HEK293 (cell line): ENCODE measurements around the gene SORL1.
A peak's percentile ranks its signal among the peaks of the same experiment; 100 is the strongest.
"Not testable (repeated sequence)": the region's sequence is repeated elsewhere in the genome, so short reads cannot be mapped to it uniquely, and the experiment has no call there.

ENCODE experiments used
- CTCF ChIA-PET: fragments of 350-600 bp; formaldehyde crosslinking; extraction: SDS; loops from one replicate; lab custom pipeline; 2021; ENCODE audit warnings: antibody characterized with exemption; lab: Yijun Ruan, JAX
- POLR2A ChIA-PET: fragments of 300-600 bp; formaldehyde crosslinking; extraction: SDS; loops from one replicate; lab custom pipeline; 2020; ENCODE audit warnings: antibody characterized with exemption, inconsistent platforms; lab: Yijun Ruan, JAX
- H3K27ac ChIP-seq: fragments of 200-500 bp; sonication (Bioruptor generic); 2 replicates; pipeline ENCODE4 v1.5.1; 2014; ENCODE audit warnings: low read depth, low read length, control low read depth, inconsistent platforms; ENCODE audit errors: extremely low read depth
- H3K36me3 ChIP-seq, 2 experiments: fragments of 200-500 bp in 1 of 2; sonication (Bioruptor generic) in 1 of 2; 1 replicate in 1 of 2; 2 replicates in 1 of 2; pipeline ENCODE4 v1.5.1; 2014 to 2017; ENCODE audit warnings: inconsistent platforms in 2 of 2, low read length in 2 of 2; ENCODE audit not compliant: control insufficient read depth in 2 of 2, insufficient read depth in 1 of 2
- H3K4me1 ChIP-seq: fragments of 200-500 bp; sonication (Bioruptor generic); 2 replicates; pipeline ENCODE4 v1.5.1; 2014; ENCODE audit warnings: mild to moderate bottlenecking, low read length, inconsistent platforms; ENCODE audit not compliant: control insufficient read depth, insufficient read depth
- H3K4me3 ChIP-seq: 2 replicates; pipeline ENCODE4 v1.5.1; 2011; ENCODE audit warnings: low read depth, mild to moderate bottlenecking, control low read depth, low read length, moderate library complexity
- H3K9me3 ChIP-seq: fragments of 200-500 bp; sonication (Bioruptor generic); 2 replicates; pipeline ENCODE4 v1.5.1; 2014; ENCODE audit warnings: low read depth, low read length, inconsistent platforms; ENCODE audit not compliant: control insufficient read depth, insufficient read depth
- FEZF1 ChIP-seq: fragments of 450-650 bp; formaldehyde crosslinking; IDR thresholded peaks from 2 replicates; pipeline ENCODE4 v1.5.1; 2016; ENCODE audit warnings: missing biosample characterization, missing genetic modification characterization
- GLIS1 ChIP-seq: fragments of 450-650 bp; formaldehyde crosslinking; IDR thresholded peaks from 2 replicates; pipeline ENCODE4 v1.5.1; 2016; ENCODE audit warnings: missing biosample characterization, missing genetic modification characterization
- WT1 ChIP-seq: fragments of 450-650 bp; formaldehyde crosslinking; IDR thresholded peaks from 2 replicates; pipeline ENCODE4 v1.5.1; 2016; ENCODE audit warnings: missing biosample characterization, missing genetic modification characterization
- ZIC2 ChIP-seq: fragments of 450-650 bp; formaldehyde crosslinking; IDR thresholded peaks from 2 replicates; pipeline ENCODE4 v1.5.1; 2016; ENCODE audit warnings: missing biosample characterization, missing genetic modification characterization
- ZNF16 ChIP-seq: fragments of 450-650 bp; formaldehyde crosslinking; IDR thresholded peaks from 2 replicates; pipeline ENCODE4 v1.5.1; 2016; ENCODE audit warnings: low read depth, missing biosample characterization, missing genetic modification characterization
- ZNF292 ChIP-seq: fragments of 450-650 bp; formaldehyde crosslinking; IDR thresholded peaks from 2 replicates; pipeline ENCODE4 v1.5.1; 2016; ENCODE audit warnings: low read depth, missing biosample characterization, missing genetic modification characterization, borderline replicate concordance
- ZNF341 ChIP-seq: fragments of 450-650 bp; formaldehyde crosslinking; IDR thresholded peaks from 2 replicates; pipeline ENCODE4; 2016; ENCODE audit warnings: low read depth, missing biosample characterization, missing genetic modification characterization
- TF ChIP-seq, protein P1 (sequence below): fragments of 450-650 bp; formaldehyde crosslinking; IDR thresholded peaks from 2 replicates; pipeline ENCODE4 v1.5.0; 2017; ENCODE audit warnings: missing biosample characterization, missing genetic modification characterization, borderline replicate concordance
- TF ChIP-seq, protein P2 (sequence below): fragments of 450-650 bp; formaldehyde crosslinking; optimal IDR thresholded peaks from 2 replicates; pipeline ENCODE3; 2016; ENCODE audit warnings: missing biosample characterization, mild to moderate bottlenecking, missing genetic modification characterization

SORL1 gene

DNA sequence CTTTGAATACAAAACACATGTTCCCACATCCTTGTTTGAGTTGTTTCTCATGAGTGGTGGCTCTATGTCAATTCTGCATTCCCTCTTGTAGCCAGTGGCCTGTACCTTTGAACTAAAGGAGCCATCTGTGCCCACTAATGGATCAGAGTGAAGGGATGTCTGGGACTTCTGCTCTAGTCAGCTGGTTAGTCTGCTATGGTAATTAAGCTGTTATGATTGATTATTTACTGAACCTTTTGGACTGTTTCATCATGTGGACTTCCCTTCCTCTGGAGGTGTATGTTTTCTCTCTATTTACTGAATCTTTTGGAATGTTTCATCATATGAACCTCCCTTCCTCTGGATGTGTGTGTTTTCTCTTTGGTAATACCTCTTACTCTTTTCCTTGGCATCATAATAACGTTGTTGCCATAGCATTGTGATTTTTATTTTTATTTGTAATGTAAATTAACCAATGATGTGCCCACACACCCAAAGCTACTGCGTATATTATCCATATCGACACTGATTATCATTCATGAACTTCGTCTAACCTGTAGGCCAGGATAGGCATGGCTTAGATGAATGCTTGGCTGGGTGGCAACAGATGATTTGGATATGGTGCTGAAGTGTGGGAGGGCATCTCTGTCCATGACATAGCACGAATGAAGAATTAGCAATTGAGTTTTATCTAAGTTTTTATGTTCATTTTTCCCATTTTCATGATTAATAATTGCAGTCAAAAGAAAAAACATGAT, 113.0 kb downstream of the SORL1 start:
- no peaks in the 10 kb centered on the region for H3K36me3 ChIP-seq
- H3K4me3 ChIP-seq = no peak overlapping the region
- no peaks in the 10 kb centered on the region for H3K4me1 ChIP-seq
- POLR2A ChIA-PET = interaction anchor here (0.6 kb wide), 1 partner anchor 580 kb away, joined by 4 read pairs; no protein-coding TSS in a partner anchor
- no peak for TF ChIP-seq ZNF16
- no peak for TF ChIP-seq ZNF292 (tag by site-specific recombination)
- TF ChIP-seq ZNF341 (tag by site-specific recombination) = no peak
- H3K9me3 ChIP-seq = no peaks in the 10 kb centered on the region
- CTCF ChIA-PET = no interaction called here
- H3K27ac ChIP-seq = no peak overlapping the region

DNA sequence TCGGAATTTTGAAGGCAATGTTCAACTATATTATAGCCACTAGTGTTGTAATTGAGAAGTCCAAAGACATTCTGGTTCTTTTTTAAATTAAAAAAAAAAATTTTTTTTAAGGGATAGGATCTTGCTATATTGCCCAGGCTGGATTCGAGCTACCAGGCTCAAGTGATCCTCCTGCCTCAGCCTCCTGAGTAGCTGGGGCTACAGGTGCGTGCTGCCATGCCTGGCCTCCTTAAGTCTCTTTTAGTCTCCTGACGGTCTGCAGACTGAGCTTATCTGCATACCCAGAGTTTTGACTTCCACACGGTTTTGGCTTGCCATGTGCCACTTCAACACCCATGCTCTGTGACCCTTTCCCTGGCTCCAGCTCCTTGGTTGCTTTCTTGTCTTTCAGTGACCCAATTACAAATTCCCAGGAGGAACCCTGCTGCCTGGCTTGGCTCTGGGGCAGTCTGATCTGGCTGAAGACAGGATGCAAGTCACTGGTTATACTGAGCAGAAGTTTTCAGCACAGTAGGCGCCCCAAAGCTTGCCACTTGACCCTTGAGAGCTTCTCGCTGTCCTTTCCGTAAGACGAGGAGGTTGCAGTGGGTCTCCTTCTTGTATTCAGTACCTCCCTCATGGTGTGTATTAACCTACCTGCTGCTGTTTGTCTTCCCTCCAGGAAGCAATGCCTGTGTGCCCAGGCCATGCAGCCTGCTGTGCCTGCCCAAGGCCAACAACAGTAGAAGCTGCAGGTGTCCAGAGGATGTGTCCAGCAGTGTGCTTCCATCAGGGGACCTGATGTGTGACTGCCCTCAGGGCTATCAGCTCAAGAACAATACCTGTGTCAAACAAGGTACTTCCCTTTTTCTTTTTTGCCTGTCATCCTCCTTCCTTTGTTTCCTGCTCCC, 114.4 kb downstream of the SORL1 start:
- H3K4me3 ChIP-seq = no peak overlapping the region
- no peaks in the 10 kb centered on the region for H3K36me3 ChIP-seq
- TF ChIP-seq, protein P1, sequence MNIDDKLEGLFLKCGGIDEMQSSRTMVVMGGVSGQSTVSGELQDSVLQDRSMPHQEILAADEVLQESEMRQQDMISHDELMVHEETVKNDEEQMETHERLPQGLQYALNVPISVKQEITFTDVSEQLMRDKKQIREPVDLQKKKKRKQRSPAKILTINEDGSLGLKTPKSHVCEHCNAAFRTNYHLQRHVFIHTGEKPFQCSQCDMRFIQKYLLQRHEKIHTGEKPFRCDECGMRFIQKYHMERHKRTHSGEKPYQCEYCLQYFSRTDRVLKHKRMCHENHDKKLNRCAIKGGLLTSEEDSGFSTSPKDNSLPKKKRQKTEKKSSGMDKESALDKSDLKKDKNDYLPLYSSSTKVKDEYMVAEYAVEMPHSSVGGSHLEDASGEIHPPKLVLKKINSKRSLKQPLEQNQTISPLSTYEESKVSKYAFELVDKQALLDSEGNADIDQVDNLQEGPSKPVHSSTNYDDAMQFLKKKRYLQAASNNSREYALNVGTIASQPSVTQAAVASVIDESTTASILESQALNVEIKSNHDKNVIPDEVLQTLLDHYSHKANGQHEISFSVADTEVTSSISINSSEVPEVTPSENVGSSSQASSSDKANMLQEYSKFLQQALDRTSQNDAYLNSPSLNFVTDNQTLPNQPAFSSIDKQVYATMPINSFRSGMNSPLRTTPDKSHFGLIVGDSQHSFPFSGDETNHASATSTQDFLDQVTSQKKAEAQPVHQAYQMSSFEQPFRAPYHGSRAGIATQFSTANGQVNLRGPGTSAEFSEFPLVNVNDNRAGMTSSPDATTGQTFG = no peak
- TF ChIP-seq, protein P2, sequence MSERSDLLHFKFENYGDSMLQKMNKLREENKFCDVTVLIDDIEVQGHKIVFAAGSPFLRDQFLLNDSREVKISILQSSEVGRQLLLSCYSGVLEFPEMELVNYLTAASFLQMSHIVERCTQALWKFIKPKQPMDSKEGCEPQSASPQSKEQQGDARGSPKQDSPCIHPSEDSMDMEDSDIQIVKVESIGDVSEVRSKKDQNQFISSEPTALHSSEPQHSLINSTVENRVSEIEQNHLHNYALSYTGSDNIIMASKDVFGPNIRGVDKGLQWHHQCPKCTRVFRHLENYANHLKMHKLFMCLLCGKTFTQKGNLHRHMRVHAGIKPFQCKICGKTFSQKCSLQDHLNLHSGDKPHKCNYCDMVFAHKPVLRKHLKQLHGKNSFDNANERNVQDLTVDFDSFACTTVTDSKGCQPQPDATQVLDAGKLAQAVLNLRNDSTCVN (tag by site-specific recombination) = no peak
- TF ChIP-seq ZIC2 (tag by site-specific recombination) = peak; percentile 79
- ChIA-PET POLR2A (no interaction called here), CTCF (interaction anchor here (0.6 to 0.9 kb wide), 4 partner anchors 112 to 837 kb away, joined by 3 to 4 read pairs (median 4); no protein-coding TSS in a partner anchor)
- H3K9me3 ChIP-seq = no peaks in the 10 kb centered on the region
- no peaks in the 10 kb centered on the region for H3K4me1 ChIP-seq
- H3K27ac ChIP-seq = no peak overlapping the region

DNA sequence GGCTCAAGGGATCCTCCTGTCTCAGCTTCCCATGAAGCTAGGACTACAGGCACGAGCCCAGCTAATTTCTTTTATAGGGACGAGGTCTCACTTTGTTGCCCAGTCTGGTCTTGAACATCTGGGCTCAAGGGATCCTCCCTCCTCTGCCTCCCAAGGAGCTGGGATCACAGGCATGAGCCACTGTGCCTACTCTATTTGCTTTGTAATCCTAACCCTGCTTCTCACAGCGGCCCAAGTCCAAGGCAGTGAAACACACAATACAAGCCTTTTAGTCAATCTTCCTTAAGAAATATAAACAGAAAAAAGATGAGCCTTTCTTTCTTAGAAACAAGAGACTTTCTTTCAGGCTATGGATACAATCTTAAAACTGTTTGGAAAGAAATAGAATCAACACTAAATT, 115.9 kb downstream of the SORL1 start:
- TF ChIP-seq FEZF1 (tag by site-specific recombination) (no peak), WT1 (peak; percentile 34; the same call in 1 of the 2 replicates), GLIS1 (tag by site-specific recombination) (peak; percentile 30)
- TF ChIP-seq, all 188 proteins: peak for 2
- H3K4me3 ChIP-seq = no peak overlapping the region
- H3K27ac ChIP-seq = no peak overlapping the region
- no peaks in the 10 kb centered on the region for H3K36me3 ChIP-seq
- no peaks in the 10 kb centered on the region for H3K4me1 ChIP-seq
- POLR2A ChIA-PET = no interaction called here
- CTCF ChIA-PET = no interaction called here
- no peaks in the 10 kb centered on the region for H3K9me3 ChIP-seq

DNA sequence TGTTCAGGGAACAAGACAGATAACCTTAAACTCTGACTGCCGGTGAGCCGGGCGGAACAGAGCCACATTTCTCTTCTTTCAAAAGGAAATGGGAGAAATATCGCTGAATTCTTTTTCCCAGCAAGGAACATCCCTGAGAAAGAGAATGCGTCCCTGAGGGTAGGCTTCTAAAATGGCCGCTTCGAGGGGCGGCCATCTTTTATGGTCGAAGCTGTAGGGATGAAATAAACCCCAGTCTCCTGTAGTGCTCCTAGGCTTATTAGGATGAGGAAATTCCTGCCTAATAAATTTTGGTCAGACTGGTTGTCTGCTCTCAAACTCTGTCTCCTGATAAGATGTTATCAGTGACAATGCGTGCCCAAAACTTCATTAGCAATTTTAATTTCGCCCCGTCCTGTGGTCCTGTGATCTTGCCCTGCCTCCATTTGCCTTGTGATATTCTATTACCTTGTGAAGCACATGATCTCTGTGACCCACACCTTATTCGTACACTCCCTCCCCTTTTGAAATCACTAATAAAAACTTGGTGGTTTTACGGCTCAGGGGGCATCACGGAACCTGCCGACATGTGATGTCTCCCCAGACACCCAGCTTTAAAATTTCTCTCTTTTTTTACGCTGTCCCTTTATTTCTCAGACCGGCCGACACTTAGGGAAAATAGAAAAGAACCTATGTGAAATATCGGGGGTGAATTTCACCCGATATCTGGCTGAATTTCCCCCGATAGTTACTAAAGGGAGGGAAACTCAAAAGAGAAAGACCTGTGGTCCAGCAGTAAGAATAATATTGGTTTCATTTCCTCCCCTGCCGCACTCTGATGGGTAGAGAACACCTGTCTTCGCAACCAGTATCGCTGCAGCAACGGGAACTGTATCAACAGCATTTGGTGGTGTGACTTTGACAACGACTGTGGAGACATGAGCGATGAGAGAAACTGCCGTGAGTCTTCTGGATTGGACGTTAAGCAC, 117.5 kb downstream of the SORL1 start:
- not testable (repeated sequence) for H3K36me3 ChIP-seq

More for the DNA sequence above, 117.5 kb downstream of the SORL1 start:
- POLR2A ChIA-PET, H3K4me1 ChIP-seq, H3K9me3 ChIP-seq, H3K4me3 ChIP-seq, H3K27ac ChIP-seq, CTCF ChIA-PET: not testable (repeated sequence)
